GM12873 (cell line): ENCODE measurements around the gene SAC3D1.

Experiments used
- TF ChIP-seq, protein P1 (sequence below): IDR thresholded peaks from 2 replicates; pipeline ENCODE4 v1.5.1; 2012; ENCODE audit warnings: low read depth, mild to moderate bottlenecking, moderate library complexity, low read length, control low read depth; ENCODE audit not compliant: insufficient read depth; ENCODE audit errors: missing control alignments

Gene SAC3D1

GRCh38 chr11:65016705-65017104, 24.3 kb upstream of the SAC3D1 start:
- TF ChIP-seq, protein P1, sequence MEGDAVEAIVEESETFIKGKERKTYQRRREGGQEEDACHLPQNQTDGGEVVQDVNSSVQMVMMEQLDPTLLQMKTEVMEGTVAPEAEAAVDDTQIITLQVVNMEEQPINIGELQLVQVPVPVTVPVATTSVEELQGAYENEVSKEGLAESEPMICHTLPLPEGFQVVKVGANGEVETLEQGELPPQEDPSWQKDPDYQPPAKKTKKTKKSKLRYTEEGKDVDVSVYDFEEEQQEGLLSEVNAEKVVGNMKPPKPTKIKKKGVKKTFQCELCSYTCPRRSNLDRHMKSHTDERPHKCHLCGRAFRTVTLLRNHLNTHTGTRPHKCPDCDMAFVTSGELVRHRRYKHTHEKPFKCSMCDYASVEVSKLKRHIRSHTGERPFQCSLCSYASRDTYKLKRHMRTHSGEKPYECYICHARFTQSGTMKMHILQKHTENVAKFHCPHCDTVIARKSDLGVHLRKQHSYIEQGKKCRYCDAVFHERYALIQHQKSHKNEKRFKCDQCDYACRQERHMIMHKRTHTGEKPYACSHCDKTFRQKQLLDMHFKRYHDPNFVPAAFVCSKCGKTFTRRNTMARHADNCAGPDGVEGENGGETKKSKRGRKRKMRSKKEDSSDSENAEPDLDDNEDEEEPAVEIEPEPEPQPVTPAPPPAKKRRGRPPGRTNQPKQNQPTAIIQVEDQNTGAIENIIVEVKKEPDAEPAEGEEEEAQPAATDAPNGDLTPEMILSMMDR, result peak; percentile 11

GRCh38 chr11:65017937-65018336, 23.1 kb upstream of the SAC3D1 start:
- TF ChIP-seq, protein P1, result no peak

DNA sequence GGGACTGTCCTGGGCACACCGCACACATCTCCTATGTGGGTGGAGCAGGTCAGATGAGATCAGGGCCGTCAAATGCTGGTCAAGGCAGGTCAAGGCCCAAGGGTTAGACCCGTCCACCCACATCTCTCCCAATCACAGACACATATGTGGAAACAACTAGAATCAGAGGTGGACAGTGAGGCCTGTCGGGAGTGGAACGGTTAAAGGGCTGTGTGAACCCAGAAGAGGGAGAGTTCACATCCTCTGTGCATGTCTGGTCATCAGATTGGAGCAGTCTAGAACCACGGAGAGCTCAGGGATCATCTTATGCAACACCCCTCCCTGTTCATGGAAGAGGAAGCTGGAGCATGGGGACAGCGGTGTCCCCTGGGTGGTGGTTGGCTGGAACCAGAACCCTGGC, 21.2 kb upstream of the SAC3D1 start:
- TF ChIP-seq, protein P1, result no peak

GRCh38 chr11:65021003-65021402, 20.0 kb upstream of the SAC3D1 start:
- TF ChIP-seq, protein P1, result no peak

GRCh38 chr11:65021509-65021908, 19.5 kb upstream of the SAC3D1 start:
- TF ChIP-seq, protein P1, result no peak

DNA sequence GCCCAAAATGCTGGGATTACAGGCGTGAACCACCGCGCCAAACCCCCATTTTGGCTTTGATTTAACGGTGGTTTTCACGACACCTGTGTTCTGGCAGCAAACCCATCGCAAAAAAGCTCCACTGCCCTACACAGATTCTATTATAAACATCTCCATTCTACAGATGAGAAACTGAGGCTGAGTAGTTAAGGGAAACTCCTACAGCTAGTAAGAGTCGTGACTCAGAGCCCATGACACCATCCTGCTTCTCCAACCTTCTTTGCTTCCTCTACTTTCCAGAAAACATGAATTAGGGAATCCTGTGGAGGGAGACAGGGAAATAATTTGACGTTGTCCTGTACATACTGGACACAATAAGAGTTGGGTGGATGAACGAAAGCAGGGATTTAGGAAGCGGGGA, 14.2 kb upstream of the SAC3D1 start:
- TF ChIP-seq, protein P1, result no peak

- TF ChIP-seq, protein P1, result peak; percentile 41
Measured at GRCh38 chr11:65027213-65028067, 13.6 kb upstream of the SAC3D1 start, which contains the start of gene SNX15. Gene SNX15 (plus strand): TSS chr11:65027439. CDS start chr11:65027538, 99 bp downstream.
